ENCODE measurements around the gene PTX3.

PTX3 gene

DNA sequence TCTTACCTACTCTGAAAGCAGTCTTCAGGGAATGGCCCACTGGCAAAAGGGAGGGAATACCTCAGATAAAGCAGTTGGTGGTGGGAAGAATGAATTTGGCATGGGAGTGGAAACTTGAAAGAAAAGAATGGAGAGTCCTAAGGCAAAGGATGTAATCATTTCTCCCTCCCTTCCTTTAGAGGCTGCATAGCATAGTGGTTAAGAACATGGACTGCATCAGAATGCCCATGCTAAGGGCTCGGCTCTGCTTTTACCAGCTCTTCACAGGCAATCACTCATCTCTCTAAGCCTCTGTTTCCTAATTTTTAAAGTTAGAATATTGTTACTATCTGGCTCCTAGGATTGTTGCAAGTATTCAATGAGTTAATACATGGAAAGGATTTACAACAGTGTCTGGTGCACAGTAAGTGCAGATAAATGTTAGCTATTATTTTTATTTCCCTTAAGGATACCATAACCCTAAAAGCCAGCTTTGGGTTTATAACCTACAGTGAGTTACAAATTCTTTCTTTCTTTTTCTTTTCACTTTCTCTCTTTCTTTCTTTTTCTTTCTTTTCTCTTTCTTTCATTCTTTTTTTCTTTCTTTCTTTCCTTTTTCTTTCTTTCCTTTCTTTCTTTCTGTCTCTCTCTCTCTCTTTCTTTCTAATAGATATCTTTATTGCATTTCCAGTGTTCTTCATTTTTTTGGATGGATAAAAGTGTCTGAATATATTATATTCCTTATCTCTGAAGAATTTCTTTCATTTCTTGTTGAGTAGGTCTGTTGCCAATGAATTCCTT lies 43.0 kb downstream of the PTX3 start:
- H3K4me1 Mint-ChIP-seq (ENCODE audit: low read depth): no peaks in the 10 kb centered on the region
- no peaks in the 10 kb centered on the region for H3K36me3 Mint-ChIP-seq (ENCODE audit: low read depth)
- H3K27me3 Mint-ChIP-seq: peaks cover 25% of the 10 kb centered on the region
- no peaks in the 10 kb centered on the region for H3K9me3 Mint-ChIP-seq
- no peak overlapping the region for H3K27ac Mint-ChIP-seq
- H3K4me3 Mint-ChIP-seq: no peak overlapping the region

DNA sequence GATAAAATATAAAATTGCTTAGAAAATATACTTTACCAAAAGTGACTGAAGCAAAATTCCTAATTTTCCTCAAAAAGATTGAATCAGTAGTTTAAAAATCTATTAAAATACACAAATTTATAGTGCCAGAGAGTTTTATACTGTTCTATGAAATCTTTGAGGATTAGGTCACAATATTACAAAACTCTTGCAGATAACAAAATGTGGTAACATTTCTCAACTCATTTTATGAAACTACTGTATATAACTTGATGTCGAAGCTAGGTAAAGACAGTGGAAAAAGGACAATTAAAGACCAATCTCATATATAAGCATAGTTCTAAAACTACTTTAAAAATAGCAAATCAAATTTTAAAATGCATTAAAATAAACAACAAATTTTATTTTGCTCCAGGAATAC lies 50.7 kb downstream of the PTX3 start:
- no peak overlapping the region for H3K27ac Mint-ChIP-seq
- H3K27me3 Mint-ChIP-seq: peaks cover 35% of the 10 kb centered on the region
- H3K4me3 Mint-ChIP-seq: no peak overlapping the region
- no peaks in the 10 kb centered on the region for H3K36me3 Mint-ChIP-seq (ENCODE audit: low read depth)
- H3K4me1 Mint-ChIP-seq (ENCODE audit: low read depth): no peaks in the 10 kb centered on the region
- H3K9me3 Mint-ChIP-seq: no peaks in the 10 kb centered on the region

DNA sequence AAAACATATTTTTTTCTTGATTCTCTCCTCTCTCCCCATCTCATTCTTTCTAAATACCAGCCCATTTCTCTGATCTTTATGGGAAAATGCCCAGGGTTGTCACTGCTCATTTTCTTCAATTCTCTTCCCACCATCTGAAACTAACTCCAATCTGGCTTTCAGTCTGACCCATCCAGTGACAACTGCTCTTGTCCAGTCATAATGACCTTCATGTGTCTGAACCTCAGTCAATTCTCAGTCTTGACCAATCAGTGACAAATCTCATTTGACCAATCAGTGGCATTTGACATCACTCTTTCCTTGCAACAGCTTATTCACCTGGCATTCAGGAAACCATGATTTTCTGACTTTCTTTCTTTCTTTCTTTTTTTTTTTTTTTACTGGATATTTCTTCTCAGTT lies 51.5 kb downstream of the PTX3 start:
- peaks cover 30% of the 10 kb centered on the region for H3K27me3 Mint-ChIP-seq
- H3K36me3 Mint-ChIP-seq (ENCODE audit: low read depth): no peaks in the 10 kb centered on the region

DNA sequence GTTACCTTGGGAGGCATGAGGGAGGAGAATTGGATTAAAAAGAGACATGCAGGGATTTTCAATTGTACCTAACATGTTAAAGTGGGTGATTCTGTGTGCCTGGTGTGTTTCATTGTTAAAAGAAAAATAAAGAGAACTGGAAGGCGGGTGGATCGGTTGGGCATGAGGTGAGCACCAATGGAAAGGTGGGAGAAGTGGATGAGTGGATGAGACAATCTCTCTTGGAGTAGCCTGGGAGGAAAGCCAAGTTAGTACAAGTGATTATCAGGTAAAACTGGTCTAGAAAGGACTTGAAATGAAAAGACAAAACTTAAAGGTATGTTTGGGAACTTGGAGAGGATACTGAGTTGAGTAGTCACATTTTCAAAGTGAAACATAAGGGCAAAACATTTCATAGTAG lies 54.5 kb downstream of the PTX3 start:
- H3K27ac Mint-ChIP-seq: no peak overlapping the region
- no peaks in the 10 kb centered on the region for H3K36me3 Mint-ChIP-seq (ENCODE audit: low read depth)
- no peaks in the 10 kb centered on the region for H3K4me1 Mint-ChIP-seq (ENCODE audit: low read depth)
- H3K27me3 Mint-ChIP-seq: peaks cover 24% of the 10 kb centered on the region
- H3K4me3 Mint-ChIP-seq: no peak overlapping the region
- no peaks in the 10 kb centered on the region for H3K9me3 Mint-ChIP-seq

More for the DNA sequence above, 51.5 kb downstream of the PTX3 start:
- Mint-ChIP-seq H3K9me3 (no peaks in the 10 kb centered on the region), H3K4me3 (no peak overlapping the region), H3K4me1 (ENCODE audit: low read depth) (no peaks in the 10 kb centered on the region), H3K27ac (no peak overlapping the region)
